HG02610 (cell line): ENCODE results near the gene TBCA.

Experiments used
- ATAC-seq: cut with Tn5 transposase; IDR thresholded peaks from one replicate; pipeline ENCODE4 v1.9.1; 2021; ENCODE audit warnings: mild to moderate bottlenecking, moderate library complexity; ENCODE audit not compliant: unreplicated experiment

The TBCA gene

DNA sequence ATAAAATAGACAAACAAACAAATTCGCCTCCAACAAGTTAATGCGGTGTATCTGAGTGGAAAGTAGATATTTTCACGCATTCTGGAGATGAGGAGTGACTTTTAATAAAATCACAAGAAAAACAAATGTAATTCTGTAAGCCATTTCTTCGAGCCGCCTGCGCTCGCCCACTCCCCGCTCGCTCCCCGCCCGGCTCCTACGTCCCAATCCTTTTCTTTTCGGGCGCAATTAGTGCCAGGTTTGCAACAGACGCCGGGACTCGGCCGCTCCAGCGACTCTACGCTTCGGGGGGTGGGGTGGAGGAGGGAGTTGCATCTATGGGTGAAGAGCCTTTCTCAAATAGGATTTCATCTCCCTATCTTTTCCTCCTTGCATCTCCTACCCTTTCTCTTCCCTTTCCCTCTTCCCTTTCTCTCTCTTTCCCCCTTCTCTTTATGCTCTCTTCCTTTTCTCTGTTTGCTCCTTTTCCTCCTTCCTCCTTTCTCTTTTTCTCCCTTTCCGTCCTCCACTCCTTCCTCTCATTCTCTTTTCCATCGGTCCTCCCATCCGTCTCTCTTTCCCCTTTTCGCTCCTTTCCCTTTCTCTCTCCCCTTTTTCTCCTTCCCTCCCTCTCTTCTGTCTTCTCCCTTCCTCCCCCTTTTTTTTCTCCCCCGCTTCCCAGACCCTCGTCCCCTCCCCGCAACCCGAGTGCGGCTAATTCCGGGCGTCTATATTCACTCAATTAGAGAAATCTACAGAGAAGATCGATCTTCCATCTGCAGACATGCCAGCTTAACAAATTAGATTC, 131.6 kb downstream of the TBCA start:
- no peak for ATAC-seq

- no peak for ATAC-seq
Measured at GRCh38 chr5:77643654-77644370, 132.3 kb downstream of the TBCA start.

DNA sequence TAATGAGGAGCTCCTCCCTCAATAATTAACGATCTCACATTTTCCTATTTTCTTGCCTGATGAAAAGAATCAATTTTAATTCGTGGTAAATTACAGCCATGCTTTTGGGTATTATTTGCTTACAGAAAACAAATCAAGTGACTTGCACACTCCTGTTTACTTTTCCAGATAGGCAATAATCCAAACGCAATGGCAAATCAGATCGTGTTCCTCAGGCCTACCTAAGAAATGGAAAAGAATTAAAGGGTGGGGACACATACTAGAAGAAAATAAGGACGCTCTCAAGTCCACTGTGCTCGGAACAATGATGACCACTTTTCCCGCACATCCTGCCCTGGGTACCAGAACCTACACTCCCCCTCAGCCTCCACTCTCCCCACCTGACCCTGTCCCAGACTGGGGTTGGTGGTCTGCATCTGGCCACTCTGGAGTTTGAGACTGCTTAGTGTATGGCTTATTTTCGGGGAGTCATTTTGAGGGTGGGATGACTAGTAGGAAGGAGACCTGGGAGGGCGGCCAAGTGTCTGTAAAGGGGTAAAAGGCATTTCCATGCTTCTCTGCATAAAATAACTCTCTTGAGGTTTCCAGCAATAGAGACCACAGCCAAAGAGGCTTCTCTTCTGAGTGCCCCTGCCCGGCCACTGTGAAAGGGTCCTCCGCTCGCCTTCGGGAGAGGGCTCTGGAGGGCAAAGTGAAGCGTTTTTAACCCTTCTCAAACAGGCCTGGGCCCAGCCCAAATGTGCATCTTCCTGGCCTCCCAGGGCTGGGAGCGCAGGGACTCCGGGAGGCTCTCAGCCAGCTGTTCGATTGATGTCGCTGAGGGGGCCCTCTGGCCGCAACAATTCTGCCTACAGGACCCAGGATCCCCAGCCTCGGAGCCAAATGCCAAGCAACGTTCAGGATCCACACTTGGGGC, 133.1 kb downstream of the TBCA start:
- no peak for ATAC-seq

DNA sequence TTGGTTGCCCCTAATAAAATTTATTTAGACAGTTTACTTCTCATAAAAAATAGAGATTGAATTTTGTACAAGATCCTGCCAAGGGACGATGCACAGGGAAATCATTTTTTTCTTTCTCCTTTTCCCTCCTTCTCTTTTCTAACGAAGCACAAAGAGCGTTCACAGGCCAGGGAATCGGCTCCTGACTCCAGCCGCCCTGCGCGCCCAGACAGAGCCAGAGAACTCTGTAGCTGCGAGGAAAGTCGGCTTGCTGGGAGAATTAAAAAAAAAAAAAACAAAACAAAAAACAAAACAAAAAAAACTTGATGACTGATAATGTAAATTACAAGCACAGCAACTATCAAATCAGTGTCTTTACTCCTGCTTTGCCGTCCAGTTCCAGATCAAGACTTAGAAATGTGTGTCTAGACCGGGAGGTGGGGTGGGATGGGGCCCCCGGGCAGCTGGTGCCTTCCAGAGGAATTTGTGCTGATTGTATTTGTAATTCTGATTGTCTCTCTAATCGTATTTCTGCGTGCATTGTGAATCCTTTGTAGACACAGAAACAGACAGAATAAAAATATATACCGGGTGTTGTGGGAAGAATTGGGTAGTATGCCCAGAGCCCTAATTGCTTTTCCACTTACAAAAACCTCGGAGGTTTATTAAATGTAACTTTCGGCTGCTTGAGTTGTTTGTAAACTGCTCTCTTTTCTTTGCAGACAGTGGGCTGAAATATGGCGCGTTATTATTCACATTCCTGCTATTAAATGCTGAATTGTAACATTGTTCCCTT, 134.0 kb downstream of the TBCA start:
- no peak for ATAC-seq

- ATAC-seq: no peak
Measured at GRCh38 chr5:77641397-77641943, 134.7 kb downstream of the TBCA start.
